GM19397 (cell line): ENCODE results near the gene DENND4B.
A peak's percentile ranks its signal among the peaks of the same experiment; 100 is the strongest.
"Not testable (repeated sequence)": the region's sequence is repeated elsewhere in the genome, so short reads cannot be mapped to it uniquely, and the experiment has no call there.

Source experiments
- ATAC-seq: cut with Tn5 transposase; IDR thresholded peaks from one replicate; pipeline ENCODE4 v1.9.1; 2021; ENCODE audit warnings: mild to moderate bottlenecking, moderate library complexity; ENCODE audit not compliant: unreplicated experiment

The DENND4B gene, protein sequence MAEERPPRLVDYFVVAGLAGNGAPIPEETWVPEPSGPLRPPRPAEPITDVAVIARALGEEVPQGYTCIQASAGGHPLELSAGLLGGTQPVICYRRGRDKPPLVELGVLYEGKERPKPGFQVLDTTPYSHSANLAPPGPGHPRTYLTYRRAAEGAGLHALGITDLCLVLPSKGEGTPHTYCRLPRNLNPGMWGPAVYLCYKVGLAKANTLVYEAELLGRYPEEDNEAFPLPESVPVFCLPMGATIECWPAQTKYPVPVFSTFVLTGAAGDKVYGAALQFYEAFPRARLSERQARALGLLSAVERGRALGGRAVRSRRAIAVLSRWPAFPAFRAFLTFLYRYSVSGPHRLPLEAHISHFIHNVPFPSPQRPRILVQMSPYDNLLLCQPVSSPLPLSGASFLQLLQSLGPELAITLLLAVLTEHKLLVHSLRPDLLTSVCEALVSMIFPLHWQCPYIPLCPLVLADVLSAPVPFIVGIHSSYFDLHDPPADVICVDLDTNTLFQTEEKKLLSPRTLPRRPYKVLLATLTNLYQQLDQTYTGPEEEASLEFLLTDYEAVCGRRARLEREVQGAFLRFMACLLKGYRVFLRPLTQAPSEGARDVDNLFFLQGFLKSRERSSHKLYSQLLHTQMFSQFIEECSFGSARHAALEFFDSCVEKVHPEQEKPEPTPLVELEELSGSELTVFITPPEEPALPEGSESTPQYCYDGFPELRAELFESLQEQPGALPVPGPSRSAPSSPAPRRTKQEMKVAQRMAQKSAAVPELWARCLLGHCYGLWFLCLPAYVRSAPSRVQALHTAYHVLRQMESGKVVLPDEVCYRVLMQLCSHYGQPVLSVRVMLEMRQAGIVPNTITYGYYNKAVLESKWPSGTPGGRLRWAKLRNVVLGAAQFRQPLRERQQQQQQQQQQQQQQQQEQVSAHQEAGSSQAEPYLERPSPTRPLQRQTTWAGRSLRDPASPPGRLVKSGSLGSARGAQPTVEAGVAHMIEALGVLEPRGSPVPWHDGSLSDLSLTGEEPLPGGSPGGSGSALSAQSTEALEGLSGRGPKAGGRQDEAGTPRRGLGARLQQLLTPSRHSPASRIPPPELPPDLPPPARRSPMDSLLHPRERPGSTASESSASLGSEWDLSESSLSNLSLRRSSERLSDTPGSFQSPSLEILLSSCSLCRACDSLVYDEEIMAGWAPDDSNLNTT (N-terminal part only)

GRCh38 chr1:153946622-153947241, at the start of gene DENND4B:
DENND4B (minus strand) TSS chr1:153946718; CDS start chr1:153944374, 2,344 bp downstream.
- peak; percentile 70 for ATAC-seq

DNA sequence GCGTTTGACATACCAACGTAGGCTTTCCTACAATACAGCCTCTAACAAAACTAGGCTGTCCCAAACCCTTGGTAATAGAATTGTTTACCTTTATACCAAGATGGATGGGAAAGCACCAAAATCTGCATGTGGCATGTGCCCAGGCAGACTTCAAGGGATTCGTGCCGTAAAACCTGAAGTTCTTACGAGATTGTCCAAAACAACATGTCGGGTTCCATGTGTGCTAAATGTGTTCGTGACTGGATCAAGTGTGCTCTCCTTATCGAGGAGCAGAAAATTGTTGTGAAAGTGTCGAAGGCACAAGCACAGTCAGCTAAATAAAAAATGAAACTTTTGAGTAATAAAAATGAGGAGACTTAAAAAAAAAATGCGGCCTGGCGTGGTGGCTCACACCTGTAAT, 49.1 kb upstream of the DENND4B start:
- ATAC-seq = no peak

GRCh38 chr1:153995202-153995601, 48.7 kb upstream of the DENND4B start:
- no peak for ATAC-seq

GRCh38 chr1:153991806-153992205, 45.3 kb upstream of the DENND4B start:
- no peak for ATAC-seq

DNA sequence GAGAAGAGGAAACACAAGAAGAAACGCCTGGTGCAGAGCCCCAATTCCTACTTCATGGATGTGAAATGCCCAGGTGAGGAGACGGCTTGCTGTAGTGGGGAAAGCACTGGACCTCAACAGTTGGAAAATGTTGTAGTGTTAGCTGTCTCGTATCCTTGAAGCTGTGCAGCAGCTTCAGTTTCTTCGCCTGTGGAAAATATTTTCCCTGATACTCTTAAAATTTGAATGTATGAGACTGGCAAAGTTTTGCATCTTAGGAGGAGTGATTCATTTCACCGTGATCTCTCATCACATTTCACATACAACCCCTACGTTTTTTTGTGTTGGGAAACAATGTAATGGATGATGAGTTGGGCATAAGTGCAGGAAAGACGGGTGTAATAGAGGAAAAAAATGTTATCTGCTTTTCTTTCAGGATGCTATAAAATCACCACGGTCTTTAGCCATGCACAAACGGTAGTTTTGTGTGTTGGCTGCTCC, 44.7 kb upstream of the DENND4B start:
- ATAC-seq = no peak

GRCh38 chr1:153990468-153991150, 44.1 kb upstream of the DENND4B start, which contains the start of gene RPS27:
RPS27 (plus strand) TSS chr1:153990762; CDS start chr1:153990797, 35 bp downstream.
- ATAC-seq = peak; percentile 65

GRCh38 chr1:153987621-153988020, 41.1 kb upstream of the DENND4B start:
- ATAC-seq = no peak

- ATAC-seq = no peak
These were observed 39.6 kb upstream of the DENND4B start, which contains the start of gene RAB13 for GRCh38 chr1:153985941-153986761. RAB13 (minus strand) TSS chr1:153986339; CDS start chr1:153986236, 103 bp downstream.

DNA sequence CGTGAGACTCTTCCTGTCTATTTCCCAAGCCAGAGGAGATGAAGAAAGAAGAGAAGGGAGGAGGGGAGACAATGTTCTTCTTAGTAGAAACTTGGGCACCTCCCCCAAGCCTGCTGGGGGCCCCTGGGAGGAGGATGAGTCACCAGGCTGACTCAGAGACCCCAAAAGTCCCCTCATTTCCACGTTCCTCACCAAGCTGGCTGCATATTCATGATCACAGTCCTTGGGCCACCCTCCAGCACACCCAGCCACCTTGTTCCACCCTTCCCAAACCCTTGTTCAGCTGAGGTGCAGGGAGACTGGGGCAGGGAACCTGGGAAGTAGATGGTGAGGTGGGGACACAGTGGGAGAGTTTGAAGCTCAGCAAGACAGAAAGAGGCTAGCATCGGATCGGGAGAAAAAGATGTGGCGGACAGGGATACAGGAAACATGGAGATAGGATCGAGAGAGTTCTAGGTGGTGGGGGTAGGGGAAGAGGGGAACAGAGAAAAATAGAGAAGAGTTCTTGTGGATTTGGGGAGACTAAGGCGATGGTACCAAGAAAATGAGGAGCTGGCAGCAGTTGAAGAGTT, 38.9 kb upstream of the DENND4B start:
- ATAC-seq = no peak

DNA sequence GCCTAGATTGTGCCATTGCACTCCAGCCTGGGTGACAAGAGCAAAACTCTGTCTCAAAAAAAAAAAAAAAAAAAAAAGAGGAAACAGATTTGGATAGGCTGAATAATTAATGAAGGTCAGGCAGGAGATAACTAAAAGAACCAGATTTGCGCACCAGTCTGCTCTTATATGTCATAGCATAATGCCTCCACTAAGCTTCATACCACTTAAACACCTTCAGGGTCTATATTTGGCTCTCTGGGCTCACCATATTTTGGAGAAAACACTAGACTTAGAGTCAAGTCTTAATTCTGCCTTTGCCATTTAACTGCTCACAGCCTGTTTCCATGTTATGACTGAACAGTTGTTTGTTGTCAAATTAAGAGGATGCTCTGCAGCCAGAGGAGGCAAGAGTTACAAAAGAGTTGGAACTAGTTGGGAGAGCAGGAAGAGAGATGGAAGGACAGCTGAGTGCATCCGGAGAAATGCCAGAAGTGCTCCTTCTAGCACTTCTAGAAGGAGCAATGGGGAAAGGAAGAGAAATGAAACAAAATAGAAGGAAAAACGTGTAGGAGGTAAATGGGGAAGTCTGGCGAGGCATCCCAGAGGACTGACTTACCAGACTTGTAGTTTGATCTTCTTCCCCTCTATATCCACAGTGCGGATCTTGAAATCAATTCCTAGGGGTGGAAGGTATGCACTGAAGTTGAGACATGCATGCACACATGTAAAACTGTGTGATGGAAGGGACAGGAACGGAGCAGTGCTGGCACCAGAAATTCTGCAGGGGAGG, 37.8 kb upstream of the DENND4B start:
- no peak for ATAC-seq

DNA sequence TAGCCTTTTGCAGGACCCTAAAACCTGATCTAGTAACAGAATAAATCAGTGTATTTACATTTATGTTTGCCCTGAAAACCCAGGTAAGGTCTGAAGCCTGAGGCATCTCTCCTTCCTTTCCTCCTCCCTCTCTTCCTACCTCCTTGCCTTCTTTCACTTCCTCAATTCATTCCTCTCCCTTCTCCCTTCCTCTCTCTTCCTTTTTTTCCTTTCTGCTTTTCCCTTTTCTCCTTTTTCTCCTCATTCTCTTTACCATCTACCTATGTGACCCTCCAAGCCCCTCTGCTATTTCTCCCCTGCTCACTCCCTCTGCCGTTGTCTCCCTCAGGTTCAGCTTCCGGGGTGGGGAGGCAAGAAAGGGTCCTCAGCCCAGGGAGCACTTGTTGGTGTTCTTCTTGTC, 35.2 kb upstream of the DENND4B start:
- ATAC-seq = not testable (repeated sequence)

DNA sequence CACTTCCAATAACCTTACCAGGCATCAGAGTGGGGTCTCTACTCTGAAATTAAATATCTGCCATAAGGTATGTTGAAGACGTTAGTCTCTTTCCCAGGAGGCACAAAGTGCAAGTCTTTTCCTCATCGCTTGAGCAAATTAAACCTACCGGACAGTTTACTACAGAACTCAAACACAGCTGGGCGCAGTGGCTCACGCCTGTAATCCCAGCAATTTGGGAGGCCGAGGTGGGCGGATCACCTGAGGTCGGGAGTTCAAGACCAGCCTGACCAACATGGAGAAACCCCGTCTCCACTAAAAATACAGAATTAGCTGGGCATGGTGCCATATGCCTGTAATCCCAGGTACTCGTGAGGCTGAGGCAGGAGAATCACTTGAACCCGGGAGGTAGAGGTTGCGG, 32.6 kb upstream of the DENND4B start:
- ATAC-seq = not testable (repeated sequence)

DNA sequence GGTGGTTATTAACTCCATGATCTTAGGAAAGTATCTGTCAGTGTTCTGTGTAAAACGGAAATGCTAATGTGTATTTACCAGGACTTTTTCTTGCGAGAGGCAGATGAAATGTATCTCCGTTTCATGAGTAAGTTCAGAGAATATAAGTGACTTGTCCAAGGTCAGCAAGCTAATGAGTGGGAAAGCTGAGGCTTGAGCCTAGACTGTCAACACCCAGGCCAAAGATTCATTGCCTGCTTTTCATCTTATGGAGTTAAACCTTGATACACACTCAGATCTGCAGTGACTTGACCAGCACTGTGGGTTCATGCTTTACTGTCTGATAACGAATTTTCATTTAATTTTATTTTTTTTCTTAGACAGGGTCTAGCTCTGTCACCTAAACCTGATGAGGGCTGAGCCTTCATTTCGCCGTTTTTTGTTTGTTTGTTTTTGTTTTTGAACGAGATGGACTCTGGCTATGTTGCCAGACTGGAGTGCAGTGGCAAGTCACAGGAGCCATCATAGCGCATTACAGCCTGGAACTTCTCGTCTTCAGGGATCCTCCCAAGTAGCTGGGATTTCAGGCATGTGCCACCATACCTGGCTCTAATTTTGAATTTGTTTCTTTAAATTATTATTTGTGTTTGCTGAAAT, 31.9 kb upstream of the DENND4B start:
- no peak for ATAC-seq

DNA sequence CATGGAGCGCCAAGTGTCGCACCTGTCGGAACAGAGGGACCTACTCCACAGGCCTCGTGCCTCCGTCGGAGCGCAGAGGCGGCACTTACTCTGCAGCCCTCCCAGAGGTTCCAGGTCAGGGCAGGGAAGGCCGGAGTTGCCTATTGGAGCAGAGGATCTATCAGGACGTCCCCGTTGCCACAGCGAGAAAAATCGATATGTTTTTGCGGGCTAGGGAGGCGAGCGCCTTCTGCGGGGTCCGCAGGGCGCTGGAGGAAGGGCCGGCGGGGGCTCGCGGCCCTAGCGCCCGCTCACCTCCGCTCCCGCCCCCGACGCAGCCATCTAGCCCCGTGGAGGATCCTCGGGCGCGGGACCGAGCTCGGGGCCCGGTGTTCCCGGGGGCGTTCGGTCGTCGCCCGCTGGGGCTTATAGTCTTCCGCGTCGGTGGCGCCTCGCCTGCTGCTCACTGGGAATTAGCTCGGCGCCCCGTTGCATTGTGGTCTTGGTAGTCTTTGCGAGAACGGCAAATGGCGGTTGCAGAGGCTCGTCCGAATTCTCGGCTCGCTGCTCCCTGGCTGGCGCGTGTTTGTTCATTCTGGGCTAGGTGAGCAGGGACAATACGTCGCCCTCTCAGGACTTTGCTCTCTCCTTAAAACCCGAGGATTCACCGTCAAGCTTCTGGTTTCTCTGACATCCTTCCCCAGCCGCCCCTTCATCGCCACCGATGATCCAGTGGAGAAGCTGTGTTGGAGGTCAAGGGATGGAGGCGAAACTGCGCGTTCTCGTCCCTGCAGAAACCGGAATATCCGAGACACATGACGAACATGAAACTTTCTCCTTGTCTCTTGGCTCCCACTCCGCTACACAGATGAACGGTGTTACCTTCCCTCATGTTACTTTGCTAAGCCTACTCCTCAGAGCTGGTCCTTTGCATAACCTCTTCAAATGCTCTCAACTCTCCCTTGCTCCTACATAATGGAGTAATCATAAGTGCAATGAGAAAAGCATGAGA, 31.0 kb upstream of the DENND4B start, which contains the start of gene JTB:
Gene JTB, minus strand, starts transcription at position 425 of the 991 bp plus-strand sequence. Its CDS starts 422 bp downstream, at position 3.
- peak; percentile 79 for ATAC-seq

DNA sequence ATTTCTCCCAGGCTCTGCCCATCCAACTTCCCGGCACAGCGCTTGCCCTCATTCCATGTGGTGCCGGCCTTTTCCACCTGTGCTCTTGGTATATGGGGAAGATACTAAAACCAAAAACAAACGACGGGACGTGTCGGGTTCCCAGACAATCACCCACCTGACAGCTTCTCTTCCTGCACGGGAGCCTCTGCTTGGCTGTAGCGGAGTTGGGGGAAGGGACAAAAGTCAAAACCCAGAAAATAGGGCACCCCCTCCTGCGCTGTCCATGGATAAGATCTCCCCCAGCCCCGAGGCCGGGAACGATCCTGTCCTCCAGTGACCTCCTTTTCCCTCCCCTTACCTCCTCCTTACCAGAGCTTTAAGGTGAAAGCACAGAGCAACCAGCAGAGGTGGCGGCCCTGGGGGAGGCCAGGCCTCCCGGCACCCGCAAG, 30.3 kb upstream of the DENND4B start:
- no peak for ATAC-seq

DNA sequence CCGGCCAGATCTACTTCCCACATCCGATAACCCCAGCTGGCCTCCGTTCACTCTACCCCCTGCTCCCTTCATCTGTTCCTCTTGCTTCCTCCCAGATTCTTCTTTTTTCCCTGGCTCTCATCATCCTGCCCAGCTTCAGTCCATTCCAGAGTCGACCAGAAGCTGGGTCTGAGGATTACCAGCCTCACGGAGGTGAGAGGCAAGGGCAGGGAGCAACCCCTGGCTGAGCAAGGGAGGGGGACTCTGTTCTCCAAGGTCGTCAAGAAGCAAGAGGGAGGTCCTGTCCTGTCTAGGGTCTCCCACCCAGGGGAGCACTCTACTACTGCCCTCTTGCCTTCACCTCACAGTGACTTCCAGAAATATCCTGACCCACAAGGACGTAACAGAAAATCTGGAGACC, 27.0 kb upstream of the DENND4B start:
- no peak for ATAC-seq
